Activated CD8-positive, alpha-beta memory T cell treated with anti-CD3 and anti-CD28 coated beads for 1 hour (primary cell): ENCODE measurements around the gene PHF23.

Experiments
- DNase-seq, 2 donors: peaks; one replicate each; pipeline ENCODE4 v3.0.0-alpha.2; 2020; ENCODE audit warnings: low read depth in 1 of 2; ENCODE audit errors: extremely low read depth in 1 of 2

PHF23 gene

GRCh38 chr17:7238420-7239090 is 702 bp downstream of the PHF23 start:
- no peak for DNase-seq

- peak in 1 of 2 donors; percentile 79 for DNase-seq
Measured at GRCh38 chr17:7237761-7238419, 1.4 kb downstream of the PHF23 start.

GRCh38 chr17:7237266-7237760 is 1.9 kb downstream of the PHF23 start:
- no peak for DNase-seq

- no peak for DNase-seq
Measured at GRCh38 chr17:7236808-7237207, 2.4 kb downstream of the PHF23 start.

GRCh38 chr17:7235693-7236665 is 3.3 kb downstream of the PHF23 start:
- no peak for DNase-seq

- DNase-seq: peak; percentile 83 to 87
Measured at GRCh38 chr17:7234083-7234951, 4.9 kb downstream of the PHF23 start, which contains the start of gene DVL2. TSS of gene DVL2 (minus strand) at chr17:7234517. CDS start at chr17:7234262, 255 bp downstream.

GRCh38 chr17:7233701-7234082 is 5.6 kb downstream of the PHF23 start:
- DNase-seq: no peak

- DNase-seq: no peak
Measured at GRCh38 chr17:7232114-7232513, 7.1 kb downstream of the PHF23 start.

GRCh38 chr17:7229504-7229903 is 9.8 kb downstream of the PHF23 start:
- DNase-seq: no peak

GRCh38 chr17:7228920-7229319 is 10.3 kb downstream of the PHF23 start:
- DNase-seq: no peak

- no peak for DNase-seq
Measured at GRCh38 chr17:7226721-7227710, 12.2 kb downstream of the PHF23 start.

- DNase-seq: no peak
Measured at GRCh38 chr17:7225711-7226331, 13.4 kb downstream of the PHF23 start.

- no peak for DNase-seq
Measured at GRCh38 chr17:7224661-7225111, 14.6 kb downstream of the PHF23 start.

- no peak for DNase-seq
Measured at GRCh38 chr17:7224110-7224509, 15.1 kb downstream of the PHF23 start.

- no peak for DNase-seq
Measured at GRCh38 chr17:7223375-7223774, 15.9 kb downstream of the PHF23 start.

GRCh38 chr17:7222972-7223292 is 16.3 kb downstream of the PHF23 start:
- no peak for DNase-seq

GRCh38 chr17:7222093-7222971 is 16.9 kb downstream of the PHF23 start:
- DNase-seq: no peak
